Measurements from ENCODE around the gene SLC23A2.
"Not testable (repeated sequence)": the region's sequence is repeated elsewhere in the genome, so short reads cannot be mapped to it uniquely, and the experiment has no call there.

Gene SLC23A2

DNA sequence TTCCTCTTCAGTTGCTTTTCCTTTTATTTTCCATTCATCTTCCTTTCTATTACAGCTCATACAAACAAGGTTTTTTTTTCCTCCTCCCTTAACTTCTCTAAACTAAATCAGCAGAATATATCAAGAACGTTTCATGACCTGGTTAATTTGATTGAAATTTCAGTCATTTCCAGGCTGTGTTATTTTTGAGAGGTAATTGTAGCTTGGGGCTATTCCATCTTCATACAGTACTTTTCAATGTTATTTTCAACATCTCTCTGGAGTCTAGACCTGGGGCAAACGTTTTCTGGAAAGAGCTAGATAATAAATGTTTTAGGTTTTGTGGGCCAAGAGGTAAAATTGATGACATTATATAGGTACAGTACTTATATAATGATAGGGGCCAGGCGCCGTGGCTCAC is 4.0 kb upstream of the SLC23A2 start:
- no peak for DNase-seq

- not testable (repeated sequence) for DNase-seq
Measured at GRCh38 chr20:5004825-5005224, 3.5 kb upstream of the SLC23A2 start.

- no peak for DNase-seq
Measured at GRCh38 chr20:5003626-5004025, 2.3 kb upstream of the SLC23A2 start.

DNA sequence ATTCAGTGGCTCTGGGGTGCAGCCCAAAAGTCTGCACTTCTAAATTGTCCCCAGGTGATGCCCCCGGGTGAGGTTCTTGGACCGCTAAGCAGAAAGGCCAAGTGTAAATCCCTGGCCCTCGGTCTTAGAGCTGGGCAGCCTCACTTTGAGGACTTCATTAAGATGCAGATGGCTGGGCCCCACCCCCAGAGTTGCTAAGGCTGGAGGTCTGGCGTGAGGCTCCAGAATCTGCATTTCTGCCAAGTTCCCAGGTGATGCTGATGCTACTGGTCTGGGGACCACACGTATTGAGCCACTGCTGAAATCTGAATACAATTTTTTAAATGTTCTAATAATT is 735 bp upstream of the SLC23A2 start:
- no peak for DNase-seq

DNA sequence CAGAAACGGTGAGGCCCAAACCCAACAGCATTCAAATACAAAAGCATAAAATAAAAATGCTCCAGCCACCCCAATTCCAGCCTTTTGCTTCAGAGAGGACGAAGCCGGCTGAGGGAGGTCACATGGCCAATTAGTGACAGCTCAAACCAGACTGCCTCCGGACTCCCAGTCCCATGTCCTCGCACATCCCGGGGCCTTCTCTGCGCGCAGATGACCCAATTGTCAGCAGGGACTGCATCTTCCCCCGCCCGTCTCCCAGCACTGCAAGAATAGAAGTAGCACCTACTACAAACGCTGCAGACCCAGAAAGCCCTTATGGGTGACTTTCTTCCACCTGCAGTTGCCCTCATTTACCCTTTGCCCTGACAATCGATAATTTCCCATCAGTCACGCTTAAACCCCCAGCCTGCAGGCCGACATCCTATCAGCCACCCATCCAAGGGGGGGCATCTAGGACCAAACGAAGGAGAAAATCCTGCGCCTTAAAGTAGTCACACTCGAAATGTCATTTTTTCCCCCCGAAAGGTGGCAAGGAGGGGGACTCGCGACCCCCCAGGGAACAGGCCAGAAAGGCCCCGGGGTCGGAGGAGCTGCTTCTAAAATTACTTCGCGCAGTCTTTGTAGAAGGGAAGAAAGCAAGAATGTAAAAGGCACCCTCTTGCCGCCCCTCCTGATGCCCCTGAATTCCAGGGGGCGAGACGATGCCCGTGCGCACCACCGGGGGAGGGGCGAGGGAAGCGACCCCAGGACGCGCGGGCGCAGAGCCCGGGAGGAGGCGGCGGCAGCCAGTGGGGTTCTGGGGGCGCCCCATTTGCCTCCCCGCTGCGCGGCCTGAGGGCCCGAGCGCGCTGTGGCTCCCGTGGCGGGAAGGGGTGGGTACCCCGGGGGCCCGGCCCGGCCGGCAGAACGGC is 792 bp downstream of the SLC23A2 start:
- peak in 4 of 6 experiments; percentile 17 to 48 (median 30) for DNase-seq

GRCh38 chr20:4999788-5000187 is 1.5 kb downstream of the SLC23A2 start:
- DNase-seq: no peak

DNA sequence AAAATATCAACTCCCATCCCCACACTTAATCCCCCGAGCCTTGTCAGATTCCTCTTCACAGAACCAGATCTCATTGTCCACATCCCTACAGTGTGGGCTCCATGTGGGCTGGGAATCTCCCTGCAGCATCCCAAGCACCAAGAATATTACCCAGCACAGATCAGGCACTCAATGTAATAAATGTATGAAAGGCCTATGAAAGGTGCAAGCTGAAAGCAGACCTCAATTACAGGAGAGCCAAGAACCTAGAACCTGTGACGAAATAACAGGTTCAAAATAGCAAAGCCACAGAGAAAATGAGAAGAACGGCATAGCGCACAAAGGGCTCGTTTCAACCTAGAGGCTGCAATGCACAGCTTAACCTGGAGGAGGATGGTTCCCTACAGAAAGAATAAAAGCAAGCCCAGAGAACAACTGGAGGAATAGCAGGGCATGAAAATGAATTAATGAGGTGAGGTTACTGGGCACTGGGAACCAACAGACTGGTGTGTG is 3.1 kb downstream of the SLC23A2 start:
- no peak for DNase-seq

- no peak for DNase-seq
Measured at GRCh38 chr20:4997222-4997621, 4.1 kb downstream of the SLC23A2 start.

DNA sequence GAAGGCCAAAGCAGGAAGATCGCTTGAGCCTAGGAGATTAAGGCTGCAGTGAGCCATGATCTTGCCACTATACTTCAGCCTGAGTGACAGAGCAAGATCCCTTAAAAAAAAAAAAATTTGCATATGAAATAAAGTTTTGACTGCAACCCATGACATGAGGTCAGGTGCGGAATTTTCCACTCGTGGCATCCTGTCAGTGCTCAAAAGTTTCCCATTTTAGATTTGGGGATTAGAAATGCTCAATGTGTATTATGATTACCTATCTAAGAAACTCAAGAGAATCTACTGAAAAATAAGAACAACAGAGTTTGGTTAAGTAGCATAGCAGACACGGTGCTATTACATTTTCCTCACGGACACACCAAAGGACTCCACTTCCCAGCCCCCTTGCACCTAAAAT is 11.7 kb downstream of the SLC23A2 start:
- DNase-seq: no peak

DNA sequence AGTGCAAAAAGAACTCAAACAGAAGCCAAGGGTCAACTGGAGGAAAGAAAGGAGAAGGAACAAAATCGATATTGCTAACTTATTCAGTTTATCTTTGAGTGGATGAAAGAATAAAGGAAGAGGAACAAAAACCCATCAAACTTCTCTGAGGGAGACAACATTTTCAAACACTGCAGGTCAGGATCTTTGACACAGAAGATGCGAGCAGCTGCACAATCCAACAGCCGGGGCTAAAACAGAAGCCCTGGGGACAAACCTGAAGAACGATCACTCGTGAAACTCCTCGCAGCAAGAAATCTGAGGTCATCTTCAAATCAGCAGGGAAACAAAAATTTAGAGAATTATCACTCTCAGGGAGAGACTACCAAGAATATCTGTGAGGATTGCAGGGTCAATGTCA is 14.2 kb downstream of the SLC23A2 start:
- no peak for DNase-seq

GRCh38 chr20:4985658-4986057 is 15.7 kb downstream of the SLC23A2 start:
- no peak for DNase-seq

- no peak for DNase-seq
Measured at GRCh38 chr20:4982281-4982680, 19.0 kb downstream of the SLC23A2 start.

- no peak for DNase-seq
Measured at GRCh38 chr20:4979841-4980410, 21.4 kb downstream of the SLC23A2 start.

- DNase-seq: no peak
Measured at GRCh38 chr20:4978050-4978918, 23.0 kb downstream of the SLC23A2 start.

DNA sequence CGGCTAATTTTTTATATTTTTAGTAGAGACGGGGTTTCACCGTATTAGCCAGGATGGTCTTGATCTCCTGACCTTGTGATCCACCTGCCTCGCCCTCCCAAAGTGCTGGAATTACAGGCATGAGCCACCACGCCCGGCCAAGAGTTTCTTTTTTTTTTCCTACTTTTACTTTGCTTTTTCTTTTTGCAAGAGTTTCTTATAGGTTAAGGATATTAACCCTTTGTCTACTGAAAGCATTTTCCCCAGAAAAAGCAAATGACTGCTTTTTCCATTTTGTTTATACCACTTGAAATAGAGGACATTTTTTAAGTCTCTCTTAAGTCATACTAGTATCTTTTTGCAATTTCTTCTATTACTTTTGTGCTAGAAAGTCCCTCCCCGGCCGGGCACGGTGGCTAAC is 25.3 kb downstream of the SLC23A2 start:
- DNase-seq: not testable (repeated sequence)

- peak in 4 of 6 experiments; percentile 6 to 26 (median 9) for DNase-seq
Measured at GRCh38 chr20:4973330-4974097, 27.8 kb downstream of the SLC23A2 start.

DNA sequence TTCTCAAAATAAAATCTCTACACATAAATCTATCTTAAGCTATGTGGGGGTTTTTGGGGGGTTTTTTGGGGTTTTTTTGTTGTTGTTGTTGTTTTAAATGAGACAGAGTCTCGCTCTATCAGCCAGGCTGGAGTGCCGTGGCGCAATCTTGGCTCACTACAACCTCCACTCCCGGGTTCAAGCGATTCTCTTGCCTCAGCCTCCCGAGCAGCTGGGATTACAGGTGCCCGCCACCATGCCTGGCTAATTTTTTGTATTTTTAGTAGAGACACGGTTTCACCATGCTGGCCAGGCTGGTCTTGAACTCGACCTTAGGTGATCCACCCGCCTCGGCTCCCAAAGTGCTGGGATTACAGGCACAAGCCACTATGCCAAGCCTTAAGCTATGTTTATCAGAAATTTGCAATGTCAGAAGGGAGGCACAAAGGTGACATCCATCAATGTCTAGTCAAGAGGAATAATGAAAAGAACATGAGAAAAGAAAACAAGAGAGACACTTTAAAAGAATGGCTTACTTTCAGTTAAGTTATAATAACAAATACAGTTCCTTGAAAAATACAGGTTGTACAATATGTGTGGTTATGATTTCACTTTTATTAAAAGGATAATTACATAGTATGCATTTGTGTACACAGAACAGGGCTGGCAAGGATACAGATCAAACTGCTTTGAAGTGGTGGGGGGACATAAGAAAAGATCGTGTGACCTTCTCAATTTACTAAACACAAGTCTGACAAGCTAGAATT is 28.6 kb downstream of the SLC23A2 start:
- no peak for DNase-seq

DNA sequence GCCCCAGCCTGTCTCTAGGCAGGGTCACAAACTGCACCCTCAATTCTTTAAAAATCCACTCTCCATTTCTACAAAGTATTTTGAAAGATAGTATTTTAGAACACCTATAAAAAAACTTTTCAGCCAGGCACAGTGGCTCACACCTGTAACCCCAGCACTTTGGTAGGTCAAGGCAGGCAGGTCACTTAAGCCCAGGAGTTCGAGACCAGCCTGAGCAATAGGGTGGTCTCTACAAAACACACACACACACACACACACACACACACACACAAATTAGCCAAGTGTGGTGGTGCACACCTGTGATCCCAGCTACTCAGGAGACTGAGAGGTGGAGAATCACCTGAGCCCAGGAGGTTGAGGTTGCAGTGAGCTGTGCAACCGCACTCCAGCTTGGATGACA is 30.2 kb downstream of the SLC23A2 start:
- no peak for DNase-seq

DNA sequence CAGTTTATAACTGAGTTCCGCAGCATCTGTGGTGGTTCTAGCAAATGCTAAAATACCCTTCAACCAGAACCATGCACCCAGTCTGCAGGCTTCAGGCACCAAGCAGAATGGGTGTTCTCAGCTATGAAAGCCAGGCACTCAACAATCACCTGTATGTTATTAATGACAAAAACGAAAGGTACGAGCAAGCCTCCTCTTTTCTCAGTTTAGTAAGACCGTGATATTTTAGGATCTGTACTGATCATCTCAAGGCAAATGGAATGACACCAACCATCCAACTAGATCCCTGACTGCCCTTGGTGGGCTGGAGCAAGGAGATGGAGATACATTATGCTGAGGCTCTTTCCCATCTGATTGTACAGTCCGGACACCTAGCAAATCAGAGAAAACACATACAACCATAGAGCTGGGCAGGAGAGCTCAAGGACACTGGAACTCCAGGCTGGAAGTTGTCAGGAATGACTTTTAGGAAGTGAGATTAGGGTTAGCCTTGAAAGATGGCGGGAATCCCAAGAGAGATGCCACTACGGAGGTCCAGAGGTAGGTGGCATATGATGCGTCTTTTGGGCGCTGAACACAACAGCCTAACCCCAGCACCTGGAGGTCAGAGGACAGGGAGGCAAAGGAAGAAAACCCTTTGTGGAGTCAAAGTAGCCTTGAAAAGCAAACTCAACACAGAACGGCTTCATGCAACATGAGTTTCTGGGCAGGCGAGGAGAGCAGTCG is 33.4 kb downstream of the SLC23A2 start:
- no peak for DNase-seq

- no peak for DNase-seq
Measured at GRCh38 chr20:4966826-4967751, 34.2 kb downstream of the SLC23A2 start.
